Ovary (tissue), 9 donors: ENCODE measurements around the gene ZNF584. TPM values are rescaled to one million over a fixed set of nuclear protein-coding genes. Genes with fewer than 3 reads are reported as not detected.
A peak's percentile ranks its signal among the peaks of the same experiment; 100 is the strongest.

Experiments
- DNase-seq, 5 donors: peaks; one replicate each; pipeline ENCODE4 v3.0.0-alpha.2; 2019 to 2020
- H3K27ac ChIP-seq, 2 donors: fragments of 200-600 bp; one replicate each; pipeline versions ENCODE4 v1.5.1 to v1.8.0; 2019 to 2022
- H3K27me3 ChIP-seq: fragments of 200-600 bp; one replicate; pipeline ENCODE4 v1.8.0; 2022
- H3K36me3 ChIP-seq: fragments of 200-600 bp; sonication (generic); one replicate; pipeline ENCODE4 v1.5.1; 2019
- H3K4me1 ChIP-seq: one replicate; pipeline ENCODE4 v1.8.1; 2013; ENCODE audit warnings: mild to moderate bottlenecking, moderate library complexity; ENCODE audit not compliant: insufficient read depth
- H3K4me3 ChIP-seq: fragments of 200-600 bp; sonication (generic); one replicate; pipeline ENCODE4 v1.5.1; 2017
- H3K9me3 ChIP-seq, 2 donors: fragments of 200-600 bp in 1 of 2; sonication (generic) in 1 of 2; one replicate each; pipeline versions ENCODE4 v1.5.1 to v1.8.1; 2013 to 2019; ENCODE audit warnings: mild to moderate bottlenecking in 1 of 2, moderate library complexity in 1 of 2
- CTCF ChIP-seq, 3 donors: fragments of 450-650 bp in 2 of 3; fragments of 200-600 bp in 1 of 3; IDR thresholded peaks; one replicate each; pipeline versions ENCODE4 v1.5.1 to v1.8.0; 2016 to 2022; ENCODE audit warnings: antibody characterized with exemption in 3 of 3, mild to moderate bottlenecking in 1 of 3
- EP300 ChIP-seq: sonication (generic); formaldehyde crosslinking; IDR thresholded peaks from one replicate; pipeline ENCODE4 v1.6.1; 2017; ENCODE audit warnings: antibody characterized with exemption
- POLR2A ChIP-seq: fragments of 450-650 bp; IDR thresholded peaks from one replicate; pipeline ENCODE4 v1.6.1; 2017; ENCODE audit warnings: antibody characterized with exemption, mild to moderate bottlenecking, moderate library complexity
- WGBS, 3 donors: extraction: QIAGEN DNeasy Blood & Tissue Kit in 1 of 3; methylation state at CpG; one replicate each; pipeline versions ENCODE4 v1.1.5 to v1.1.7; 2013 to 2017; 5-methylcytosine and 5-hydroxymethylcytosine counted together
- intact Hi-C, 4 donors: fragments of 100-400 bp; cut with DNase I; formaldehyde crosslinking; loops; one replicate each; pipeline versions ENCODE4 v1.11.0 to v1.15.1; 2022 to 2023
- polyA plus RNA-seq, 2 donors: library from polyadenylated mRNA; stranded (reverse); fragments of 200-250 nt in 1 of 2; fragments of 350-450 nt in 1 of 2; fragmentation: Illumina TruSeq in 1 of 2; extraction: RNeasy Lipid Tissue Mini Kit (QIAGEN cat#74804) in 1 of 2; gene quantifications; one replicate each; pipeline ENCODE4 v1.2.3, GENCODE V29; 2013 to 2014
- total RNA-seq, 7 donors: library from RNA; depleted of rRNA in 2 of 7; stranded (reverse); fragments of >200 nt in 2 of 7; fragmentation: NEBNext Ultra II Directional in 3 of 7; extraction: Animal tissue kit (Norgen Biotek cat#: 25700) in 3 of 7; gene quantifications; one replicate each; pipeline versions ENCODE4 v1.1.0 to v1.2.4, GENCODE V29; 2016 to 2023
- donor health status: DM: no; HTN: no; CAD: no; lungs with moderate emphysema.
- donor health status: DM: no; HTN: no; CAD: no.
- donor health status: Bipolar disorder and iron deficiency.
- donor health status: DM: yes; HTN: yes; CAD: no.
- donor health status: DM: no; HTN: no; CAD: no.
- donor health status: DM: yes; HTN: yes; CAD: no.

Gene ZNF584
- total and polyA plus RNA-seq, 9 donors: 11.0 to 24.3 (median 21.4) TPM

GRCh38 chr19:58407658-58408151, 744 bp upstream of the ZNF584 start:
- peaks cover 10% of the 10 kb centered on the region for H3K4me1 ChIP-seq
- no peaks in the 10 kb centered on the region for H3K9me3 ChIP-seq
- TF ChIP-seq POLR2A: no peak
- no peak for TF ChIP-seq CTCF (IDR thresholded peaks at IDR 0.05)
- TF ChIP-seq EP300: no peak
- intact Hi-C loops: no loop called here
- 4 to 10% (median 7%) methylated on average over 21 to 22 of the region's 22 CpGs for WGBS, 3 donors
- H3K36me3 ChIP-seq: no peaks in the 10 kb centered on the region
- peak overlapping the region; percentile 80 to 84 for H3K27ac ChIP-seq
- DNase-seq: peak in 3 of 5 donors; percentile 41 to 49 (median 48)
- H3K4me3 ChIP-seq: peak overlapping the region; percentile 77
- no peaks in the 10 kb centered on the region for H3K27me3 ChIP-seq

DNA sequence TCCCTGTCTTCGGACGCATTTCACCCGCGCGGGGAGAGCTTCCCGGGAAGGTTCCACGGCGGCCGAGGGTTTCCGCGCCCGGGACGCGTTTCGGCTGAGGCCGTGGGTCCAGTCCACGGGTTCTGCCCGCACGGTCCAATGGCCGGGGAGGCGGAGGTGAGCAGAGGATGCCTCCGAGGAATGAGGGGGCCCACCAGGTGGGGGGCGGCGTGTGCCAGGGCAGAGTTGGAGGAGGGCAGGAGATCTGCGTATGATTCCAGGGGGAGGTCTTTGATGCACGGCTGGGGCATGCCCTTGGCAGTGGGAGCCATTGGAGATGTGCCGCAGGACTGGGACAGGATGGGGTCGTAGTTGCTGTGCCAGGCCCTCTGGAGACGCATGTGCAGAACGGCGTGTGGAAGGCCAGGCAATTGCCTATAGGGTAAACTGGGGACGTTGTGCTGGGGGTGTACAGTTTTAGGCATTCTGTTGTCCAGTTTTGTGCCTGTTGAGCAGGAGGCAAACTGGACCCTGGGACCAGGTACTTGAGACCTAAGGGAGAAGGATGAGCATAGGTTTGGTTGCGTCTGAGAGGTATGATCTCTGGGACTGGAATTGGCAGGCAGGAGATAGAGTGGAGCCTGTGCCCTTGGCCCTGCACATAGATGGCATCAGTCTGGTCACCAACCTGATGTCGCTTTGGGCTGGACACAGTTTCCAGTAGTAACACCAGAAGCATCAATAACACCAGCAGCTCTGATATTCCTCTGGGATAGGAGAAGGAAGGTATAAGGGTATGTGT, 751 bp downstream of the ZNF584 start:
- TF ChIP-seq EP300 (no peak), POLR2A (no peak), CTCF (IDR thresholded peaks at IDR 0.05) (no peak)
- H3K36me3 ChIP-seq: no peaks in the 10 kb centered on the region
- no peaks in the 10 kb centered on the region for H3K9me3 ChIP-seq
- WGBS, 3 donors: 1 to 3% (median 2%) methylated on average over 27 to 34 of the region's 34 CpGs
- H3K27ac ChIP-seq: peak overlapping the region; percentile 78 to 80
- peak overlapping the region; percentile 77 for H3K4me3 ChIP-seq
- intact Hi-C loops: no loop called here
- H3K4me1 ChIP-seq: peaks cover 10% of the 10 kb centered on the region
- peak; percentile 41 to 62 (median 61) for DNase-seq
- no peaks in the 10 kb centered on the region for H3K27me3 ChIP-seq

- intact Hi-C loops: no loop called here
- DNase-seq: no peak
- TF ChIP-seq CTCF (IDR thresholded peaks at IDR 0.05) (no peak), EP300 (no peak), POLR2A (no peak)
Observed at GRCh38 chr19:58416604-58417003, 8.2 kb downstream of the ZNF584 start.

DNA sequence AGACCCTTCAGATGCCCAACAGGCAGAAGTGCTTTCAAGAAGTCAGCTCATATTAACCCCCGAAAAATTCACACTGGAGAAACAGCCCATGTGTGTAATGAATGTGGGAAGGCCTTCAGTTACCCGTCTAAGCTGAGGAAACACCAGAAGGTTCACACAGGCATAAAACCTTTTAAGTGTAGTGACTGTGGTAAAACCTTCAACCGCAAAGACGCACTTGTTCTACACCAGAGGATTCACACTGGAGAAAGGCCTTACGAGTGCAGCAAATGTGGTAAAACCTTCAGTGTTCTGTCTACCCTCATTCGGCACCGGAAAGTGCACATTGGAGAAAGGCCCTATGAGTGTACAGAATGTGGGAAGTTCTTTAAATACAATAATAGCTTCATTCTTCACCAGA, 8.6 kb downstream of the ZNF584 start:
- H3K9me3 ChIP-seq: peaks cover 0 to 12% of the 10 kb centered on the region in 2 donors
- no peaks in the 10 kb centered on the region for H3K36me3 ChIP-seq
- no peak for DNase-seq
- TF ChIP-seq POLR2A (no peak), EP300 (no peak), CTCF (IDR thresholded peaks at IDR 0.05) (no peak)
- no peak overlapping the region for H3K27ac ChIP-seq
- intact Hi-C loops: no loop called here
- WGBS, 3 donors: 96 to 98% (median 97%) methylated on average over 7 of the region's 7 CpGs
- H3K4me3 ChIP-seq: no peak overlapping the region
- H3K4me1 ChIP-seq: no peaks in the 10 kb centered on the region
- no peaks in the 10 kb centered on the region for H3K27me3 ChIP-seq

More at GRCh38 chr19:58416604-58417003, 8.2 kb downstream of the ZNF584 start:
- H3K4me3 ChIP-seq: no peak overlapping the region
- H3K27ac ChIP-seq: no peak overlapping the region
- no peaks in the 10 kb centered on the region for H3K4me1 ChIP-seq
- H3K36me3 ChIP-seq: no peaks in the 10 kb centered on the region
- peaks cover 0 to 12% of the 10 kb centered on the region in 2 donors for H3K9me3 ChIP-seq
- no peaks in the 10 kb centered on the region for H3K27me3 ChIP-seq
- 97 to 98% (median 97%) methylated on average over 5 of the region's 5 CpGs for WGBS, 3 donors
